OCI-LY3 (cell line): ENCODE results near the gene PGGHG.

Experiments used
- H2AFZ ChIP-seq: fragments of 200-600, 300-600 bp; shearing (Covaris generic); 2 replicates; pipeline ENCODE4 v1.6.0; 2014; ENCODE audit warnings: antibody characterized with exemption, low read depth, low read length
- H3K27ac ChIP-seq: fragments of 200-600, 300-600 bp; sonication (generic); 2 replicates; pipeline ENCODE4 v1.5.1; 2014; ENCODE audit warnings: mild to moderate bottlenecking, low read length, moderate library complexity, mixed read lengths
- H3K27me3 ChIP-seq: fragments of 200-600, 300-600 bp; sonication (generic); 2 replicates; pipeline ENCODE4 v1.6.1; 2014; ENCODE audit warnings: low read depth, low read length, mixed read lengths
- H3K36me3 ChIP-seq: fragments of 200-600, 300-600 bp; sonication (generic); replicated peaks from 2 replicates; pipeline ENCODE3; 2014; ENCODE audit warnings: low read depth, low read length, mixed read lengths
- H3K4me1 ChIP-seq: fragments of 300-600, 200-600 bp; sonication (generic); 2 replicates; pipeline ENCODE4 v1.6.1; 2014; ENCODE audit warnings: low read length, mixed read lengths
- H3K4me2 ChIP-seq: fragments of 200-600, 300-600 bp; sonication (generic); 2 replicates; pipeline ENCODE4 v1.6.1; 2014; ENCODE audit warnings: low read length, mixed read lengths
- H3K4me3 ChIP-seq: fragments of 300-600, 200-600 bp; sonication (generic); 2 replicates; pipeline ENCODE4 v1.5.1; 2014; ENCODE audit warnings: antibody characterized with exemption, mild to moderate bottlenecking, low read length, moderate library complexity
- H3K79me2 ChIP-seq: fragments of 300-600, 200-600 bp; shearing (Covaris generic); 2 replicates; pipeline ENCODE4 v1.6.1; 2014; ENCODE audit warnings: mild to moderate bottlenecking, low read length, mixed read lengths
- H3K9ac ChIP-seq: fragments of 300-600, 200-600 bp; shearing (Covaris generic); 2 replicates; pipeline ENCODE4 v1.6.0; 2014; ENCODE audit warnings: mild to moderate bottlenecking, low read length, moderate library complexity
- H3K9me3 ChIP-seq: fragments of 200-600, 300-600 bp; shearing (Covaris generic); 2 replicates; pipeline ENCODE4 v1.6.1; 2014; ENCODE audit warnings: low read length, mixed read lengths; ENCODE audit not compliant: insufficient read depth
- H4K20me1 ChIP-seq: fragments of 200-600, 300-600 bp; sonication (generic); 2 replicates; pipeline ENCODE4 v1.6.1; 2016; ENCODE audit warnings: low read length, mixed read lengths; ENCODE audit not compliant: insufficient read depth
- CTCF ChIP-seq: fragments of 200-600, 300-600 bp; sonication (generic); IDR thresholded peaks from 2 replicates; pipeline ENCODE4 v1.5.1; 2014; ENCODE audit warnings: antibody characterized with exemption, low read length, low read depth
- EZH2phosphoT487 ChIP-seq: fragments of 200-600 bp; shearing (Covaris generic); IDR thresholded peaks from 2 replicates; pipeline ENCODE4 v1.6.1; 2018; ENCODE audit warnings: antibody characterized with exemption, mixed run types, low read depth

Gene PGGHG

DNA sequence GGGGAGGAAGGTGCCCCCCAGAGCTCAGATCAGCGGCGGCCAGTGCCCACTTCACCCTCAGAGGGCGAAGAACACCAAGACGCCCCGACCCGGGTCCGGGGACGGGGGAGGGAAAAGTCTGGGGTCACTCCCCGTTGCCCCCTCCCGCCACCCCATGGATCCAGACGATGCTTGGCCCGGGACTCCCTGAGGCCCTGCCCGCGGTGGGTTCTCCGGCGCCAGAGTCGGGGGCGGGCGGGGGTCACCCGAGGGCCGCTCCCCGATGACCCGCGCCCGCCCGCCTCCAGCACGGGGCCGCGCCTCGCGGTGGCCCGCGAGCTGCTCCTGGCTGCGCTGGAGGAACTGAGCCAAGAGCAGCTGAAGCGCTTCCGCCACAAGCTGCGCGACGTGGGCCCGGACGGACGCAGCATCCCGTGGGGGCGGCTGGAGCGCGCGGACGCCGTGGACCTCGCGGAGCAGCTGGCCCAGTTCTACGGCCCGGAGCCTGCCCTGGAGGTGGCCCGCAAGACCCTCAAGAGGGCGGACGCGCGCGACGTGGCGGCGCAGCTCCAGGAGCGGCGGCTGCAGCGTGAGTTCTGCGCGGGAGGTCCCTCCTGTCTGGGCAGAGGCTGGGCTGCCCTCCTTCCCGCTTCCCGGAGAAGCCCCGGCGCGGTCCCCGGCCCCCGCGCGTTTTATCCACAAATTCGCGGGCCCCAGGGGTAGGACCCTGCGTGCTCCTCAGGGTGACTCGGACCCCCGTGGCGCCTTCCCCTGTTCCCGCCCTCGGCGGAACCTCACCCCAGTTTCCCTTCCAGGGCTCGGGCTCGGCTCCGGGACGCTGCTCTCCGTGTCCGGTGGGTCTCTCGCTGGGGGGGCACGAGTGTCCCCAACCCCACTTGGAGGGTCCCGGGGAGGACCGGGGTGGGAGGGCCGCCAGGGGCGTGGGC is 9.6 kb upstream of the PGGHG start:
- Histone ChIP-seq H3K79me2 (no peaks in the 10 kb centered on the region), H3K36me3 (peaks cover 3% of the 10 kb centered on the region), H3K27ac (no peak overlapping the region), H3K4me2 (no peak overlapping the region), H3K4me1 (peaks cover 10% of the 10 kb centered on the region), H3K9ac (no peak overlapping the region), H3K9me3 (no peaks in the 10 kb centered on the region), H4K20me1 (no peaks in the 10 kb centered on the region), H2AFZ (no peak overlapping the region), H3K4me3 (no peak overlapping the region), H3K27me3 (no peaks in the 10 kb centered on the region)
- no peak for TF ChIP-seq CTCF
- TF ChIP-seq EZH2phosphoT487 = no peak

- Histone ChIP-seq H2AFZ (no peak overlapping the region), H3K4me2 (no peak overlapping the region), H3K9me3 (no peaks in the 10 kb centered on the region), H3K9ac (no peak overlapping the region), H3K4me3 (no peak overlapping the region), H3K27me3 (no peaks in the 10 kb centered on the region), H4K20me1 (no peaks in the 10 kb centered on the region), H3K4me1 (peaks cover 3% of the 10 kb centered on the region), H3K79me2 (no peaks in the 10 kb centered on the region), H3K27ac (no peak overlapping the region), H3K36me3 (peaks cover 3% of the 10 kb centered on the region)
- TF ChIP-seq EZH2phosphoT487 (no peak), CTCF (no peak)
These were observed 8.8 kb upstream of the PGGHG start for GRCh38 chr11:279966-280705.

DNA sequence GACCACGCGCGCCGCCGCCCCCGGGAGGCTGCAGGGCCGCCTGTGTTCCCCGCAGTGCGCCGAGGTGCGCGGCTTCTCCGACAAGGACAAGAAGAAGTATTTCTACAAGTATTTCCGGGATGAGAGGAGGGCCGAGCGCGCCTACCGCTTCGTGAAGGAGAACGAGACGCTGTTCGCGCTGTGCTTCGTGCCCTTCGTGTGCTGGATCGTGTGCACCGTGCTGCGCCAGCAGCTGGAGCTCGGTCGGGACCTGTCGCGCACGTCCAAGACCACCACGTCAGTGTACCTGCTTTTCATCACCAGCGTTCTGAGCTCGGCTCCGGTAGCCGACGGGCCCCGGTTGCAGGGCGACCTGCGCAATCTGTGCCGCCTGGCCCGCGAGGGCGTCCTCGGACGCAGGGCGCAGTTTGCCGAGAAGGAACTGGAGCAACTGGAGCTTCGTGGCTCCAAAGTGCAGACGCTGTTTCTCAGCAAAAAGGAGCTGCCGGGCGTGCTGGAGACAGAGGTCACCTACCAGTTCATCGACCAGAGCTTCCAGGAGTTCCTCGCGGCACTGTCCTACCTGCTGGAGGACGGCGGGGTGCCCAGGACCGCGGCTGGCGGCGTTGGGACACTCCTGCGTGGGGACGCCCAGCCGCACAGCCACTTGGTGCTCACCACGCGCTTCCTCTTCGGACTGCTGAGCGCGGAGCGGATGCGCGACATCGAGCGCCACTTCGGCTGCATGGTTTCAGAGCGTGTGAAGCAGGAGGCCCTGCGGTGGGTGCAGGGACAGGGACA is 8.0 kb upstream of the PGGHG start:
- TF ChIP-seq CTCF = no peak
- no peak for TF ChIP-seq EZH2phosphoT487
- H2AFZ ChIP-seq = no peak overlapping the region
- no peaks in the 10 kb centered on the region for H3K9me3 ChIP-seq
- no peak overlapping the region for H3K4me2 ChIP-seq
- H3K9ac ChIP-seq = no peak overlapping the region
- no peak overlapping the region for H3K27ac ChIP-seq
- H3K79me2 ChIP-seq = no peaks in the 10 kb centered on the region
- no peak overlapping the region for H3K4me3 ChIP-seq
- H3K27me3 ChIP-seq = no peaks in the 10 kb centered on the region
- H4K20me1 ChIP-seq = no peaks in the 10 kb centered on the region
- H3K36me3 ChIP-seq = peaks cover 3% of the 10 kb centered on the region
- H3K4me1 ChIP-seq = no peaks in the 10 kb centered on the region
